Measurements from ENCODE around the gene REST.

DNA sequence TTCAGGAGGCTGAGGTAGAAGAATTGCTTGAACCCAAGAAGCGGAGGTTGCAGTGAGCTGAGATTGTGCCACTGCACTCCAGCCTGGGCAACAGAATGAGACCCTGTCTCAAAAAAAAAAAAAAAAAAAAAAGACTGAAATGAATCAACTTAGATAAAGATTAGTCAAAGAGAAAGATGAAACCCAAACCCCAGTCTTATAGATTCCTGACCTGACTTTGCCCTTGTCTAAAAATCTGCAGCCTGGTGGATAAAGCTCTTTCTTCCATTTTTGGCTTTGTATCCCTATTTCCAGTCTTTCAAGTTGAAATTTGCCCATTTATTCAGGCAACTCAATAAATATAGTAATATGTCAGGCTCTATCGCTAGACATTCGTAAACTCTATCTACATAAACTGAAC is 46.9 kb upstream of the REST start:
- TF ChIP-seq, protein P1, sequence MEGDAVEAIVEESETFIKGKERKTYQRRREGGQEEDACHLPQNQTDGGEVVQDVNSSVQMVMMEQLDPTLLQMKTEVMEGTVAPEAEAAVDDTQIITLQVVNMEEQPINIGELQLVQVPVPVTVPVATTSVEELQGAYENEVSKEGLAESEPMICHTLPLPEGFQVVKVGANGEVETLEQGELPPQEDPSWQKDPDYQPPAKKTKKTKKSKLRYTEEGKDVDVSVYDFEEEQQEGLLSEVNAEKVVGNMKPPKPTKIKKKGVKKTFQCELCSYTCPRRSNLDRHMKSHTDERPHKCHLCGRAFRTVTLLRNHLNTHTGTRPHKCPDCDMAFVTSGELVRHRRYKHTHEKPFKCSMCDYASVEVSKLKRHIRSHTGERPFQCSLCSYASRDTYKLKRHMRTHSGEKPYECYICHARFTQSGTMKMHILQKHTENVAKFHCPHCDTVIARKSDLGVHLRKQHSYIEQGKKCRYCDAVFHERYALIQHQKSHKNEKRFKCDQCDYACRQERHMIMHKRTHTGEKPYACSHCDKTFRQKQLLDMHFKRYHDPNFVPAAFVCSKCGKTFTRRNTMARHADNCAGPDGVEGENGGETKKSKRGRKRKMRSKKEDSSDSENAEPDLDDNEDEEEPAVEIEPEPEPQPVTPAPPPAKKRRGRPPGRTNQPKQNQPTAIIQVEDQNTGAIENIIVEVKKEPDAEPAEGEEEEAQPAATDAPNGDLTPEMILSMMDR (conservative IDR thresholded peaks at IDR 0.05 in 1 of 2, IDR thresholded peaks at IDR 0.05 in 1 of 2; ENCODE audit: low read depth in 1 of 2, low read length in 2 of 2): no peak
- no peak for TF ChIP-seq EZH2 (IDR thresholded peaks at IDR 0.05; ENCODE audit: low read length, missing control alignments)

All from fibroblast of lung (primary cell).